Fibroblast of lung (primary cell): ENCODE measurements around the gene SDK2. TPM values are rescaled to one million over a fixed set of nuclear protein-coding genes. Genes with fewer than 3 reads are reported as not detected.

Source experiments
- DNase-seq, 2 donors: peaks; one replicate each; pipeline versions ENCODE4 v3.0.0 to v3.0.0-alpha.2; 2010; ENCODE audit warnings: low read depth in 2 of 2
- H2AFZ ChIP-seq: 2 replicates; pipeline ENCODE4 v1.5.1; 2012; ENCODE audit warnings: low read length, control low read depth, inconsistent platforms
- H3K27ac ChIP-seq: 2 replicates; pipeline ENCODE4 v1.5.1; 2011; ENCODE audit warnings: low read length, control low read depth; ENCODE audit not compliant: insufficient read depth
- H3K27me3 ChIP-seq: 2 replicates; pipeline ENCODE4 v1.5.1; 2011; ENCODE audit warnings: mild to moderate bottlenecking, low read length; ENCODE audit not compliant: control insufficient read depth, insufficient read depth
- H3K36me3 ChIP-seq: 2 replicates; pipeline ENCODE4 v1.5.1; 2011; ENCODE audit warnings: low read length; ENCODE audit not compliant: control insufficient read depth, insufficient read depth
- H3K4me1 ChIP-seq: 2 replicates; pipeline ENCODE4 v1.5.1; 2011; ENCODE audit warnings: low read length; ENCODE audit not compliant: control insufficient read depth, insufficient read depth; ENCODE audit errors: extremely low read depth
- H3K4me2 ChIP-seq: 2 replicates; pipeline ENCODE4 v1.5.1; 2011; ENCODE audit warnings: low read length, control low read depth; ENCODE audit not compliant: insufficient read depth; ENCODE audit errors: extremely low read depth
- H3K4me3 ChIP-seq, 4 experiments: fragments of 200-600 bp in 1 of 4; sonication (generic) in 1 of 4; replicated peaks in 1 of 4; 2 replicates each; pipeline ENCODE4 v1.5.1; 2011 to 2016; ENCODE audit warnings: low read length in 4 of 4, low read depth in 3 of 4, mild to moderate bottlenecking in 3 of 4, control low read depth in 2 of 4, inconsistent platforms in 1 of 4, mixed read lengths in 1 of 4; ENCODE audit not compliant: insufficient read depth in 1 of 4; ENCODE audit errors: control extremely low read depth in 1 of 4
- H3K79me2 ChIP-seq: 2 replicates; pipeline ENCODE4 v1.5.1; 2012; ENCODE audit warnings: mild to moderate bottlenecking, low read length, inconsistent platforms; ENCODE audit not compliant: control insufficient read depth, insufficient read depth
- H3K9ac ChIP-seq: 2 replicates; pipeline ENCODE4 v1.5.1; 2011; ENCODE audit warnings: mild to moderate bottlenecking, low read length, control low read depth; ENCODE audit not compliant: insufficient read depth
- H3K9me3 ChIP-seq: 2 replicates; pipeline ENCODE4 v1.5.1; 2012; ENCODE audit warnings: low read depth, low read length; ENCODE audit not compliant: control insufficient read depth, insufficient read depth
- H4K20me1 ChIP-seq: 2 replicates; pipeline ENCODE4 v1.5.1; 2011; ENCODE audit warnings: low read length; ENCODE audit not compliant: control insufficient read depth, insufficient read depth; ENCODE audit errors: extremely low read depth
- EZH2 ChIP-seq: IDR thresholded peaks from 2 replicates; pipeline ENCODE4 v1.5.1; 2012; ENCODE audit warnings: low read length, control low read depth, mild to moderate bottlenecking; ENCODE audit errors: missing control alignments
- polyA plus RNA-seq, 2 donors: library from polyadenylated mRNA; depleted of rRNA in 1 of 2; stranded (reverse) in 1 of 2; unstranded in 1 of 2; fragments of >200 nt; gene quantifications; 2 replicates each; pipeline ENCODE4 v1.2.1, GENCODE V29; 2011 to 2012; ENCODE audit warnings: missing spikeins in 1 of 2
- total RNA-seq: library from RNA; depleted of rRNA; stranded (reverse); fragments of >200 nt; gene quantifications from 2 replicates; pipeline ENCODE4 v1.2.1, GENCODE V29; 2014
- TF ChIP-seq, protein P1 (sequence below), 2 donors: IDR thresholded peaks in 1 of 2; conservative IDR thresholded peaks in 1 of 2; 1 replicate in 1 of 2; 2 replicates in 1 of 2; pipeline ENCODE4 v1.5.1; 2011 to 2012; ENCODE audit warnings: low read length in 2 of 2, control low read depth in 1 of 2, inconsistent platforms in 1 of 2, low read depth in 1 of 2, mild to moderate bottlenecking in 1 of 2

Gene SDK2
- total and polyA plus RNA-seq, 2 donors (not counting 1 experiment from before 2014, with no cell fraction given), result under 0.01 to 0.01 TPM

DNA sequence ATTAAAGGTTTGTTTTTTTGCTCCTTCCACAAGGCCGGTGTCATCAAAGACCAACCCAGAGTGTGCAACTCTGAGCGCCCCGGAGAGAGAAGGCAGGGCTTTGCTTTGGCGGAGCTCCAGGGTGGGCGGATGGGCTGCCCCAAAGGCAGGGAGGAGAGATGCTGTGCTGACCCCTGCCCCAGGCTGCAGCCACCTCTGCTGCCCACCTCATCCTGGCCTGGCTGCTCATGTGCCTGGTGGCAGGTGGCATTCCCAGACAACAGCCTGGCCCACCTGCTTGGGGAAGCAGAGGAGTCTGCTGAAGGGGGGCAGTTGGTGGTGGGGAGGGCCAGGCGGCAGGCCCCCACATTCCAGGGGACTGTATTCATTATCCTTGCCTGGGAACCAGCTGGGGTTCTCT is 122.1 kb downstream of the SDK2 start:
- Histone ChIP-seq H3K79me2 (no peaks in the 10 kb centered on the region), H3K4me2 (no peak overlapping the region), H3K36me3 (no peaks in the 10 kb centered on the region), H3K4me3 (no peak overlapping the region), H4K20me1 (no peaks in the 10 kb centered on the region), H3K9me3 (no peaks in the 10 kb centered on the region), H3K27me3 (no peaks in the 10 kb centered on the region), H3K4me1 (no peaks in the 10 kb centered on the region), H3K27ac (no peak overlapping the region), H2AFZ (no peak overlapping the region), H3K9ac (no peak overlapping the region)
- DNase-seq, result no peak
- TF ChIP-seq EZH2, result no peak
- TF ChIP-seq, protein P1, sequence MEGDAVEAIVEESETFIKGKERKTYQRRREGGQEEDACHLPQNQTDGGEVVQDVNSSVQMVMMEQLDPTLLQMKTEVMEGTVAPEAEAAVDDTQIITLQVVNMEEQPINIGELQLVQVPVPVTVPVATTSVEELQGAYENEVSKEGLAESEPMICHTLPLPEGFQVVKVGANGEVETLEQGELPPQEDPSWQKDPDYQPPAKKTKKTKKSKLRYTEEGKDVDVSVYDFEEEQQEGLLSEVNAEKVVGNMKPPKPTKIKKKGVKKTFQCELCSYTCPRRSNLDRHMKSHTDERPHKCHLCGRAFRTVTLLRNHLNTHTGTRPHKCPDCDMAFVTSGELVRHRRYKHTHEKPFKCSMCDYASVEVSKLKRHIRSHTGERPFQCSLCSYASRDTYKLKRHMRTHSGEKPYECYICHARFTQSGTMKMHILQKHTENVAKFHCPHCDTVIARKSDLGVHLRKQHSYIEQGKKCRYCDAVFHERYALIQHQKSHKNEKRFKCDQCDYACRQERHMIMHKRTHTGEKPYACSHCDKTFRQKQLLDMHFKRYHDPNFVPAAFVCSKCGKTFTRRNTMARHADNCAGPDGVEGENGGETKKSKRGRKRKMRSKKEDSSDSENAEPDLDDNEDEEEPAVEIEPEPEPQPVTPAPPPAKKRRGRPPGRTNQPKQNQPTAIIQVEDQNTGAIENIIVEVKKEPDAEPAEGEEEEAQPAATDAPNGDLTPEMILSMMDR (conservative IDR thresholded peaks at IDR 0.05 in 1 of 2, IDR thresholded peaks at IDR 0.05 in 1 of 2; ENCODE audit: low read depth in 1 of 2, low read length in 2 of 2), result no peak

DNA sequence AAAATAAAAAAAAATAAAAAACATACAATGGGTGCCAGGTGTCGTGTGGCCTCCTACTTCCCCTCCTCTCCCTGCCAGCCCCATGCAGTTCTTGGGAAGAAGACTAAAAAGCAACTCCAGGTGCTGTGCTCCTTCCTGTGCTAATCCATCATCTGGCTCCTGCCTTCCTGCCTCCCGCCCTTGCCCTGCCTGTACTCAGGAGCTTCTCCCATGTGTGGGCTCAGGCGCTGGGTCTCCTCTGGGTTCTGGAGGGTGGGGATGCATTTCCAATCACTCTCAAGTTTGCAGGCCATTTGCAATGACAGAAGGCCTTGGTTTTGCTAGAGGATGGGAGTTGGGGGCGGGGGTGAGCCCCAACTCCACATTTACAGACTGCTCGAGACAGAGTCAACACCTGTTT is 122.9 kb downstream of the SDK2 start:
- Histone ChIP-seq H3K36me3 (no peaks in the 10 kb centered on the region), H3K9ac (no peak overlapping the region), H3K9me3 (no peaks in the 10 kb centered on the region), H3K4me2 (no peak overlapping the region), H3K27ac (no peak overlapping the region), H3K4me3 (no peak overlapping the region), H3K27me3 (no peaks in the 10 kb centered on the region), H4K20me1 (no peaks in the 10 kb centered on the region), H3K79me2 (no peaks in the 10 kb centered on the region), H3K4me1 (no peaks in the 10 kb centered on the region), H2AFZ (no peak overlapping the region)
- no peak for DNase-seq
- TF ChIP-seq EZH2, result no peak
- TF ChIP-seq, protein P1 (conservative IDR thresholded peaks at IDR 0.05 in 1 of 2, IDR thresholded peaks at IDR 0.05 in 1 of 2; ENCODE audit: low read depth in 1 of 2, low read length in 2 of 2), result no peak

DNA sequence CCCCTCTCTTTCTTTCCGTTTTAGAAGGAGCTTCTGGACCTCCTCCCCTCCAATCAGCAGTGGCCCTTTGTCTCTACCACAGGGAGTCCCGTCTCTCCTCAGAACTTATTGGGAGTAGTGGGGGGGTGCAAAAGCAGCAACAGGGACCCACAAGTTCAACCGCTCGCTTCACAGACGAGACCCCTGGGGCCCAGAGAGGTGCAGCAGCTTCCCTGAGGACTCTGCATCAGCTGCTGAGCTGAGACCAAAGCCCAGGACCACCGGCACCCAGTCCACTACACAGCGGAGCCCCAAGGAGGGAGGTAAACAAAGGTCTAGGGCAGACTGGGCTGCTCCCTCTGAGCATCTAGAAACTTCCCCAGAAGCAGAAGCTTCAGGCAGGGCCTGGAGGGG is 123.9 kb downstream of the SDK2 start:
- H4K20me1 ChIP-seq, result no peaks in the 10 kb centered on the region
- DNase-seq, result no peak
- no peak overlapping the region for H3K27ac ChIP-seq
- no peak overlapping the region for H2AFZ ChIP-seq
- H3K9me3 ChIP-seq, result no peaks in the 10 kb centered on the region
- no peaks in the 10 kb centered on the region for H3K36me3 ChIP-seq
- no peaks in the 10 kb centered on the region for H3K4me1 ChIP-seq
- no peak overlapping the region for H3K4me2 ChIP-seq
- H3K4me3 ChIP-seq, result no peak overlapping the region
- H3K79me2 ChIP-seq, result no peaks in the 10 kb centered on the region
- no peaks in the 10 kb centered on the region for H3K27me3 ChIP-seq
- TF ChIP-seq, protein P1 (conservative IDR thresholded peaks at IDR 0.05 in 1 of 2, IDR thresholded peaks at IDR 0.05 in 1 of 2; ENCODE audit: low read depth in 1 of 2, low read length in 2 of 2), result no peak
- no peak for TF ChIP-seq EZH2
- H3K9ac ChIP-seq, result no peak overlapping the region
